Mesodermal cell (in vitro differentiated cells): ENCODE results near the gene CHD8. TPM values are rescaled to one million over a fixed set of nuclear protein-coding genes. Genes with fewer than 3 reads are reported as not detected.

Source experiments
- H3K27ac ChIP-seq: 2 replicates; pipeline ENCODE4 v1.7.0; 2013; ENCODE audit warnings: mild to moderate bottlenecking, low read depth, low read length, moderate library complexity; ENCODE audit not compliant: severe bottlenecking
- H3K36me3 ChIP-seq: 2 replicates; pipeline ENCODE4 v1.7.1; 2013; ENCODE audit warnings: mild to moderate bottlenecking, low read length, moderate library complexity; ENCODE audit not compliant: control insufficient read depth, insufficient read depth
- H3K4me1 ChIP-seq: one replicate; pipeline ENCODE4 v1.7.1; 2013; ENCODE audit warnings: mild to moderate bottlenecking, low read length; ENCODE audit not compliant: insufficient read depth, control insufficient read depth, poor library complexity, severe bottlenecking
- H3K4me3 ChIP-seq: 2 replicates; pipeline ENCODE4 v1.7.0; 2013; ENCODE audit warnings: low read length, control low read depth, mild to moderate bottlenecking; ENCODE audit not compliant: insufficient read depth, poor library complexity, severe bottlenecking; ENCODE audit errors: extremely low read depth
- H3K9me3 ChIP-seq: 2 replicates; pipeline ENCODE4 v1.7.1; 2013; ENCODE audit warnings: mild to moderate bottlenecking, low read length, moderate library complexity; ENCODE audit not compliant: control insufficient read depth
- WGBS, 2 experiments: methylation state at CpG; one replicate each; pipeline ENCODE4 v1.1.5; 2013; ENCODE audit warnings: missing lambda C conversion rate in 2 of 2; ENCODE audit not compliant: insufficient coverage in 2 of 2; 5-methylcytosine and 5-hydroxymethylcytosine counted together
- polyA plus RNA-seq, 2 experiments: library from polyadenylated mRNA; stranded (reverse); fragments of 50-300 nt; gene quantifications; one replicate each; pipeline ENCODE4 v1.2.3, GENCODE V29; 2013

Gene CHD8
- 58.8 TPM for polyA plus RNA-seq (2013, experiment 1 of 2)
- 50.9 TPM for polyA plus RNA-seq (2013, experiment 2 of 2)

- H3K4me1 ChIP-seq: peaks cover 3% of the 10 kb centered on the region
- WGBS, 2 experiments: 1% methylated on average over 19 to 25 of the region's 36 CpGs
- H3K36me3 ChIP-seq: peaks cover 45% of the 10 kb centered on the region
- peak within 1 kb of the TSS; percentile 93 for H3K4me3 ChIP-seq
- peak within 1 kb of the TSS; percentile 98 for H3K27ac ChIP-seq
- H3K9me3 ChIP-seq: no peaks in the 10 kb centered on the region
These were observed at the start of gene CHD8 for GRCh38 chr14:21455912-21456667. CHD8 (minus strand) TSS chr14:21456123; CDS start chr14:21431643, 24,480 bp downstream.

GRCh38 chr14:21505012-21505553 lies 49.2 kb upstream of the CHD8 start:
- no peak overlapping the region for H3K27ac ChIP-seq
- H3K9me3 ChIP-seq: no peaks in the 10 kb centered on the region
- H3K4me3 ChIP-seq: no peak overlapping the region
- peaks cover 10% of the 10 kb centered on the region for H3K4me1 ChIP-seq
- H3K36me3 ChIP-seq: peaks cover 84% of the 10 kb centered on the region

DNA sequence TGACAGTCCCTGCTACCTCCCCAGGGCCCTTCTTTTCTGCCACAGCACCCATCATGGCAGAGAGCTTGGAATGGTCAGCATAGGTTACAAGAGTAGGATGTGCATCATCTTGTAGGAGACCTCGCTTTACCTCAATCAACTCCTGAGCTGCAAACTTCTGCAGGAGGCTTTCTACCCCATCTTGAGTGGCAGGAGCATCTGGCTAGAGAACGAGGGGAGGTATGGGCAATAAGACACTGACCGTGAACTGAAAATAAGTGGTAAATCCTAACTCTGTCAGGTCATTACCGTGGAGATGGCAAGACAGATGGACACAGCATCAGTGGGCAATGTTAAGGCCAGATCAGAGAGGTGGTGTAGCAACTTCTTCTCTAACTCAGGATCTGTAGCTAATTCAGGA lies 47.5 kb upstream of the CHD8 start:
- no peak overlapping the region for H3K27ac ChIP-seq
- no peak overlapping the region for H3K4me3 ChIP-seq
- 96 to 100% methylated on average over 2 to 3 of the region's 4 CpGs for WGBS, 2 experiments
- H3K9me3 ChIP-seq: no peaks in the 10 kb centered on the region
- H3K4me1 ChIP-seq: peaks cover 4% of the 10 kb centered on the region
- peaks cover 89% of the 10 kb centered on the region for H3K36me3 ChIP-seq

- Histone ChIP-seq H3K27ac (no peak overlapping the region), H3K9me3 (no peaks in the 10 kb centered on the region), H3K4me1 (peaks cover 4% of the 10 kb centered on the region), H3K36me3 (peaks cover 92% of the 10 kb centered on the region), H3K4me3 (no peak overlapping the region)
- 91 to 97% methylated on average over 2 to 5 of the region's 5 CpGs for WGBS, 2 experiments
These were observed 45.6 kb upstream of the CHD8 start for GRCh38 chr14:21501568-21501967.

- peaks cover 9% of the 10 kb centered on the region for H3K4me1 ChIP-seq
- no peak overlapping the region for H3K4me3 ChIP-seq
- 77 to 94% methylated on average over 4 to 5 of the region's 5 CpGs for WGBS, 2 experiments
- peak overlapping the region; percentile 39 for H3K27ac ChIP-seq
- H3K36me3 ChIP-seq: peaks cover 94% of the 10 kb centered on the region
- H3K9me3 ChIP-seq: no peaks in the 10 kb centered on the region
These were observed 42.9 kb upstream of the CHD8 start for GRCh38 chr14:21498540-21499526.

GRCh38 chr14:21496453-21496852 lies 40.5 kb upstream of the CHD8 start:
- Histone ChIP-seq H3K9me3 (no peaks in the 10 kb centered on the region), H3K36me3 (peaks cover 89% of the 10 kb centered on the region), H3K4me1 (peaks cover 9% of the 10 kb centered on the region), H3K27ac (no peak overlapping the region), H3K4me3 (no peak overlapping the region)
- whole genome bisulfite sequencing, 2 experiments: 89 to 90% methylated on average over 2 of the region's 2 CpGs

DNA sequence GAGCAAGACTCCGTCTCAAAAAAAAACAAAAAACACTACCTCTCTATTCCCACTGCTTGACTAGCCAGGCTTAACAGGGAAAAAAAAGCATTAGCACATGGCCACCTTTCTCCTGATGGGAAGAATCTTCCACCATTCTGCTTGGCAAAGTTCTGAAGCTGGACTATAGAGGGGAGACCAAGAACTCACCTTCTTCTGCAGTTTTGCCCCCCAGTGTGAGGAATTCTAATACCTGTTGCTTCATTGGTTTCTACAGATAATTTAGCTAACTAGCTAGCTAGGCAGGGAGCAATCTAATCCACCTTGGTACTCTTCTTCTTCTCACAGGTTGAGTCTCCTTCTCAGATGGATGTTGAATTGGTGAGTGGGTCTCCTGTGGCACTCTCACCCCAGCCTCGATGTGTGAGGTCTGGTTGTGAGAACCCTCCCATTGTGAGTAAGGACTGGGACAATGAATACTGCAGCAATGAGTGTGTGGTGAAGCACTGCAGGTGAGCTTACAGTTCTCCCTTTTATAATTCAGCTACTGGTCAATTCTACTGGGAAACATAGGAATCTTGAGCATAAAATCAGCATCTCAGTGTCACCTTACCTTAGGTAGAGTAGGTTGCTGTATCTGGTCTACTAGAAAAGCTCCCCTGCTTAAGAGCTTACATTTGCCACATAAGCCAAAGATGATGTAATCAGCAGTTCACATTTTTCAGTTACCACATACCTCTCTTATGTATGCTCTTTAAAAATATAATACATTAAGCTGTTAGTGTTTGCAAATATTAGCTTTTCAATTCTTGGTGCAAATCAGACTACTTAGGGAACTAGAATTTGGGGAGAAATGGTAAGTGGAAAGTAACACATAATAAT lies 39.2 kb upstream of the CHD8 start:
- Histone ChIP-seq H3K36me3 (peaks cover 89% of the 10 kb centered on the region), H3K4me1 (peaks cover 9% of the 10 kb centered on the region), H3K9me3 (no peaks in the 10 kb centered on the region), H3K4me3 (no peak overlapping the region), H3K27ac (peak overlapping the region; percentile 16)
- 40% methylated on average over 1 of the region's 2 CpGs; no CpG with 5 or more reads in 1 of the 2 experiments for WGBS, 2 experiments

DNA sequence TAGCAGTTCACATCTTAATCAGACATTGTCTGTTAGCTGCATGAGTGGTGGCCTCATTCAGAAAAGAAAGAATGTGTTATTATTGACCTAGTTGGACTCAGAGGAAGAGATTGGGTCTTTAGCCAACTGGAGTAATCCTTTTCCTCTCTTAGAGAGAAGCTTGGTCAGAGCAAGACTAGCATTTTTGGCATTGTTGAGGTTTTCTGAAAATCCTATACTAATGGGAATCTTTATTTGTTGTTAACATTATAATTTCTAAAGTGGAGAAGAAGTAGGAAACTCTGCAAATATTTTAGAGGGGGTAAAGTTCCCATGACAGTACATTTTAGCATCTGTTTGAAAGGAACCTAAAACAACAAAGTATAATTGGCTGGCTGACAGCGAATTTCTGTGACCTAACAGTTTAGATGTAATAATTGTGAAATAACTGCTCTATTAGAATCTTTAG lies 30.7 kb upstream of the CHD8 start:
- Histone ChIP-seq H3K4me1 (peaks cover 4% of the 10 kb centered on the region), H3K36me3 (peaks cover 43% of the 10 kb centered on the region), H3K27ac (no peak overlapping the region), H3K9me3 (no peaks in the 10 kb centered on the region), H3K4me3 (no peak overlapping the region)
- WGBS, 2 experiments: no CpG with 5 or more reads among the region's 1 CpG

DNA sequence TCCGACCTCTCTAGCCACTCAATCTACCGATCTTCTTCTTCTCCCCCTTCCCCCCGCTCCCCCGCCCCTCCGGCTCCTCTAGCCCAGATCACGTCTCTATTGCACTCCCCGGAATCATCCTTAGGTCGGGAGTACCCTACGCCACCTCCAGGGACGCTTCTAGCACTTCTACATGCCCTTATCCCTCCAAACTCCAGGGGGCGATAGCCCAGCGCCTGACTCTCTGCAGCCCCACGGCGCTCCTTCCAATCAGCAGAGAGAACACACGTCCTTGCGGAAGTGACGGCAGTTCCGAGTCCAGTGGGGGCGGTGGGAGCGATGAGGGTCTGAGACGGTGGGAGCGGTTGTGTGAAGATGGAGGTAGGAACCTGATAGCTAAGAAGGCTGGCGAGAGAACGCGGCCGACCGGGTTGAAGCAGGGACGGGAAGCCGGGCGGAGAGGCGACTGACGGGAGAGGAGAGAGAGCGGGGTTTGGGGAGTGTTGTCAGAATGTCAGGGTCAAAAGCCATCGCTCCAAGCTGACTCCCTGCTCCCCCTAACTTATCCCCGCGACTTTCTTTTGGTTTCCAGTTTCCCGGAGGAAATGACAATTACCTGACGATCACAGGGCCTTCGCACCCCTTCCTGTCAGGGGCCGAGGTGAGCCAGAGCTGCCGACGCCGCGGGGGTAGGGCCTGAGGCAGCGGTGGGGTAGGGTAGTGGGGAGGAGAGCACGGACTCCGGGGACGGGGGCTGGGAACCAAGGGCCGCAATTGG lies 21.2 kb upstream of the CHD8 start, which contains the start of the genes RAB2B and TOX4:
RAB2B (minus strand) TSS at position 35 of the 757 bp plus-strand sequence. CDS start 87 bp downstream, outside the sequence.
TOX4 (plus strand) TSS at position 271 of the 757 bp plus-strand sequence; CDS start at position 355, 84 bp downstream.
- H3K4me1 ChIP-seq: no peaks in the 10 kb centered on the region
- H3K9me3 ChIP-seq: no peaks in the 10 kb centered on the region
- H3K27ac ChIP-seq: peak within 1 kb of the TSS; percentile 68
- peaks cover 13% of the 10 kb centered on the region for H3K36me3 ChIP-seq
- WGBS, 2 experiments: 0 to 1% methylated on average over 22 to 42 of the region's 49 CpGs
- H3K4me3 ChIP-seq: peak within 1 kb of the TSS; percentile 88
